ENCODE measurements around the gene CCDC69. TPM values are rescaled to one million over a fixed set of nuclear protein-coding genes. Genes with fewer than 3 reads are reported as not detected.

Gene CCDC69
- total and polyA plus RNA-seq, 2 donors (not counting 1 experiment from before 2014, with no cell fraction given), result 58.7 to 125 TPM

DNA sequence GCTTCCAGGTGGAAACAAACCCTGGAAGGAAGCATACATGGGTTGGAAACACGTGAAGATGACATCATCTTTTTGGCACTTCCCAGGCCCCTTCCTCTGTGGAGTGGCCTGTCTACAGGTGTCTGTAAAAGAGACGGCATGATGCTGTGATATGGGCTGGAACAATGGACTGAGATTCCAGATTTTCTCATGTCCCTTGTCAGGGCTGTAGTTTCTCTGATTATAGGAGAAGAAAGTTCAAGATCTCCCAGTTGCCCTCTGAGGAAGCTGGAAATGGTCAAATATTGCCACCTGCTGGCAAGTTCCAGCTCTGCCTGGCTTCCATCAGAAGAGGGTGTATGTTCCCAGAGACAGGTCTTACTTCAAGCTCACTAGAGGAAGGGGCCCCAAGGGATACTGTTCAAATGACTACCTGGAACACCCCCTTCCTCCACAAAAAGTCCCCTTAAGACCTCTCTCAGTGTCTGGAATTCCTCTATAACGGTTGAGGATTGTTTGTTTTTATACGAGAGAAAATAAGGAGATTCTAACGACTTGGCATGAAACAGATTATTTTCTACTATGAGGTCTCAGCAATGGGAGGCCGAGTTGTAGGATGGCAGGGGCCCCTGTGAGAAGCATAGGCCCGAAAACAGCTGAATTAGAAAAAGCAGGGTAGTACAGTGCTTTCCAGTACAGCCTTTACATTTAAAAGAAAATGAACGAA is 59.1 kb downstream of the CCDC69 start:
- TF ChIP-seq EZH2 (IDR thresholded peaks at IDR 0.05; ENCODE audit: borderline replicate concordance, insufficient read depth, low read depth, low read length, poor library complexity, severe bottlenecking) (no peak), CTCF (IDR thresholded peaks at IDR 0.05) (peak; percentile 95)
- POLR2A ChIA-PET, result interaction anchor here (0.6 to 1.8 kb wide), 12 partner anchors 14 to 552 kb away, joined by 3 to 16 read pairs (median 3); partner anchors contain the start of gene CCDC69
- Histone ChIP-seq H3K27me3 (replicated peaks in 1 of 4; ENCODE audit: control extremely low read depth in 1 of 4, control insufficient read depth in 3 of 4, insufficient read depth in 4 of 4, low read length in 3 of 4) (no peaks in the 10 kb centered on the region), H4K20me1 (ENCODE audit: control insufficient read depth, insufficient read depth, low read length, poor library complexity, severe bottlenecking) (no peaks in the 10 kb centered on the region), H3K4me1 (ENCODE audit: control insufficient read depth in 2 of 2, insufficient read depth in 2 of 2, low read length in 2 of 2) (peaks cover 21 to 28% of the 10 kb centered on the region in 2 donors), H2AFZ (ENCODE audit: insufficient read depth, low read depth, low read length, poor library complexity, severe bottlenecking) (peak overlapping the region; percentile 49), H3K9me3 (ENCODE audit: control extremely low read depth in 1 of 3, control insufficient read depth in 2 of 3, insufficient read depth in 1 of 3, low read length in 2 of 3) (no peaks in the 10 kb centered on the region), H3K36me3 (replicated peaks in 1 of 2; ENCODE audit: control extremely low read depth in 1 of 2, control insufficient read depth in 1 of 2, extremely low read depth in 1 of 2, insufficient read depth in 2 of 2, low read length in 1 of 2) (no peaks in the 10 kb centered on the region), H3K4me2 (replicated peaks; ENCODE audit: low read depth, low read length, poor library complexity, severe bottlenecking) (peak overlapping the region; percentile 38), H3K9ac (ENCODE audit: low read length) (no peak overlapping the region), H3K27ac (ENCODE audit: low read length in 2 of 2) (no peak overlapping the region), H3K4me3 (ENCODE audit: control extremely low read depth in 1 of 5, extremely low read depth in 1 of 5, insufficient read depth in 1 of 5, low read depth in 2 of 5, low read length in 4 of 5) (no peak overlapping the region), H3K79me2 (ENCODE audit: control insufficient read depth, insufficient read depth, low read length) (peaks cover 58% of the 10 kb centered on the region)
- Mint-ChIP-seq H3K27me3 (no peaks in the 10 kb centered on the region), H3K27ac (peak overlapping the region; percentile 72), H3K4me3 (no peak overlapping the region), H3K4me1 (peaks cover 36% of the 10 kb centered on the region), H3K9me3 (ENCODE audit: insufficient read depth) (no peaks in the 10 kb centered on the region)
- CTCF ChIA-PET, result interaction anchor here (0.6 to 46.2 kb wide), 61 partner anchors 8 to 366 kb away, joined by 3 to 1701 read pairs (median 5); partner anchors contain the start of genes CCDC69, GM2A and TNIP1
- DNase-seq (peak; percentile 89), ATAC-seq (ENCODE audit: low read depth) (peak; percentile 97)
- 39% methylated on average over 5 of the region's 8 CpGs for WGBS (ENCODE audit: insufficient coverage)
- intact Hi-C loops (cut with micrococcal nuclease), result loop anchor here (1.0 to 2.0 kb wide), 6 partner anchors 32 to 364 kb away; no protein-coding TSS in a partner anchor

- intact Hi-C loops (cut with micrococcal nuclease), result no loop called here
- no peak overlapping the region for H2AFZ ChIP-seq (ENCODE audit: insufficient read depth, low read depth, low read length, poor library complexity, severe bottlenecking)
- peaks cover 79% of the 10 kb centered on the region for H3K79me2 ChIP-seq (ENCODE audit: control insufficient read depth, insufficient read depth, low read length)
- ATAC-seq (ENCODE audit: low read depth) (no peak), DNase-seq (no peak)
- no peaks in the 10 kb centered on the region for H3K27me3 Mint-ChIP-seq
- no peak overlapping the region for H3K4me2 ChIP-seq (replicated peaks; ENCODE audit: low read depth, low read length, poor library complexity, severe bottlenecking)
- H3K9me3 Mint-ChIP-seq (ENCODE audit: insufficient read depth), result no peaks in the 10 kb centered on the region
- TF ChIP-seq EZH2 (IDR thresholded peaks at IDR 0.05; ENCODE audit: borderline replicate concordance, insufficient read depth, low read depth, low read length, poor library complexity, severe bottlenecking) (no peak), CTCF (IDR thresholded peaks at IDR 0.05) (no peak)
- H3K36me3 ChIP-seq (replicated peaks in 1 of 2; ENCODE audit: control extremely low read depth in 1 of 2, control insufficient read depth in 1 of 2, extremely low read depth in 1 of 2, insufficient read depth in 2 of 2, low read length in 1 of 2), result no peaks in the 10 kb centered on the region
- H4K20me1 ChIP-seq (ENCODE audit: control insufficient read depth, insufficient read depth, low read length, poor library complexity, severe bottlenecking), result no peaks in the 10 kb centered on the region
- H3K4me1 Mint-ChIP-seq, result peaks cover 42% of the 10 kb centered on the region
- no peak overlapping the region for H3K27ac ChIP-seq (ENCODE audit: low read length in 2 of 2)
- POLR2A ChIA-PET, result interaction anchor here (1.2 to 1.7 kb wide), 2 partner anchors 21 to 37 kb away, joined by 7 read pairs; no protein-coding TSS in a partner anchor
- H3K27ac Mint-ChIP-seq, result no peak overlapping the region
- CTCF ChIA-PET, result interaction anchor here (1.0 to 46.2 kb wide), 13 partner anchors 8 to 362 kb away, joined by 3 to 1701 read pairs (median 8); partner anchors contain the start of genes CCDC69 and GM2A
- no peak overlapping the region for H3K4me3 Mint-ChIP-seq
- 89% methylated on average over 1 of the region's 1 CpG for WGBS (ENCODE audit: insufficient coverage)
- no peak overlapping the region for H3K9ac ChIP-seq (ENCODE audit: low read length)
- H3K4me3 ChIP-seq (ENCODE audit: control extremely low read depth in 1 of 5, extremely low read depth in 1 of 5, insufficient read depth in 1 of 5, low read depth in 2 of 5, low read length in 4 of 5), result no peak overlapping the region
- H3K9me3 ChIP-seq (ENCODE audit: control extremely low read depth in 1 of 3, control insufficient read depth in 2 of 3, insufficient read depth in 1 of 3, low read length in 2 of 3), result no peaks in the 10 kb centered on the region
- H3K4me1 ChIP-seq (ENCODE audit: control insufficient read depth in 2 of 2, insufficient read depth in 2 of 2, low read length in 2 of 2), result peaks cover 36 to 42% of the 10 kb centered on the region in 2 donors
- H3K27me3 ChIP-seq (replicated peaks in 1 of 4; ENCODE audit: control extremely low read depth in 1 of 4, control insufficient read depth in 3 of 4, insufficient read depth in 4 of 4, low read length in 3 of 4), result no peaks in the 10 kb centered on the region
These were observed 61.1 kb downstream of the CCDC69 start for GRCh38 chr5:151162776-151163175.

All from B cell (primary cell).